Epidermal melanocyte (primary cell): ENCODE measurements around the gene ZNF414.
A peak's percentile ranks its signal among the peaks of the same experiment; 100 is the strongest.

Source experiments
- DNase-seq: peaks from one replicate; pipeline ENCODE4 v3.0.0; 2011; ENCODE audit warnings: low spot score; ENCODE audit not compliant: insufficient read length

ZNF414 gene

DNA sequence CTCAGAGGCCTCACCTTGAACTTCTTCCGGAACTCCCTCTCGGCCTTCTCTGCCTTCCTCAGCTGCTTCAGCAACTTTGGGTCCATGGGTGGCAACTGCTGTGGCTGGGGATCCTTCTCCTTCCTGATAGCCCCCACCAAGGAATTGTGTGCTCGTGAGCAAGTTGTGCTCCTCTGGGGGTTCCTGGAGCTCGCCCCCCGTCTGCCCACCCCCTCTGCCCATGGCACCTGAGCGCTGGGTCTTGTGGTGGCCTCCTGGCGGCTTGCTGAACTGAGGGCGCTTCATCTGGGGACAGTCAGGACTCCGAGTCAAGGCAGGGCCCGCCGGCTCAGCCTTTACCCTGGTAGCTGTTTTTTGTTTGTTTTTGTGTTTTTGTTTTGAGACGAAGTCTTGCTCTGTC lies 23.1 kb downstream of the ZNF414 start:
- no peak for DNase-seq

GRCh38 chr19:8490395-8490760 lies 23.6 kb downstream of the ZNF414 start:
- no peak for DNase-seq

DNA sequence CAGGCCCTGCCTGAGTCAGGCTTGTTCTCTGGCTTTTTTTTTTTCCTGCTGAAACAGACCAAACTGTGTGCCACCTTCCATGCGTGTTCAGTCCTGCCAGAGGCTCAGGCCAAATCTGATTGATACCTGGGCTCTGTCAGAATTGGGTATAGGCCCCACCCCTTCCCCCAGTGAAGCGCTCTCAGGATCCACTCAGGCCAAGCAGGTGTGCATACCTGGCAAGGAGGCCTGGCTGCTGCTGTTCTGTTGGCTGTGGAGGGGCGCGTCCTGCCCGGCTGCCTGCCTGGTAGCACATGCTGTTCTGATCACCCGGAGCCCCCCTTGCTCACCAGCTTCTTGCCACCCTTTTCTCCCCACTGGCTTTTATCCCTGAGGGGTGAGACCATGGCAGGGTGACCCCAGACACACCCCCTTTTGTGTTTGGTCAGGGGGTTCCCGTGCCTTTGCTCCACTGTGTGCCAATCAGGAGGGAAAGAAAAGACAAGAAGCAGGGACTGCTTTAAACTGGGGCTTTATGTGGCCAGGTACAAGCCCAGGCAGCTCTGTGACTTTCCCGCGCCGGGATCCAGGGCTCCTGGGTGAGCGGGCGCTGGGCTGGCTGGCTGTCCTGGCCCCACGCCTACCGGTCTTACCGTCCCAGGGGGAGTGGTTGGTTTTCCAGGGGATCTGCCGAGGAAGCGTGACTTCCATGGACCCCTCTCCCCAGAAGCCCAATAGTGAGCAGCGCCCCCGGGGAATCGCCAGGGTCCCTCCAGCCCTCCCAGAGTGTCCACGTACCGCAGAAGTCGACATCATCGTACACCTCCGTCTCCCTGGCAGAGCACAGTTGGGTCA lies 24.2 kb downstream of the ZNF414 start:
- DNase-seq: no peak

GRCh38 chr19:8488365-8488764 lies 25.6 kb downstream of the ZNF414 start:
- no peak for DNase-seq

DNA sequence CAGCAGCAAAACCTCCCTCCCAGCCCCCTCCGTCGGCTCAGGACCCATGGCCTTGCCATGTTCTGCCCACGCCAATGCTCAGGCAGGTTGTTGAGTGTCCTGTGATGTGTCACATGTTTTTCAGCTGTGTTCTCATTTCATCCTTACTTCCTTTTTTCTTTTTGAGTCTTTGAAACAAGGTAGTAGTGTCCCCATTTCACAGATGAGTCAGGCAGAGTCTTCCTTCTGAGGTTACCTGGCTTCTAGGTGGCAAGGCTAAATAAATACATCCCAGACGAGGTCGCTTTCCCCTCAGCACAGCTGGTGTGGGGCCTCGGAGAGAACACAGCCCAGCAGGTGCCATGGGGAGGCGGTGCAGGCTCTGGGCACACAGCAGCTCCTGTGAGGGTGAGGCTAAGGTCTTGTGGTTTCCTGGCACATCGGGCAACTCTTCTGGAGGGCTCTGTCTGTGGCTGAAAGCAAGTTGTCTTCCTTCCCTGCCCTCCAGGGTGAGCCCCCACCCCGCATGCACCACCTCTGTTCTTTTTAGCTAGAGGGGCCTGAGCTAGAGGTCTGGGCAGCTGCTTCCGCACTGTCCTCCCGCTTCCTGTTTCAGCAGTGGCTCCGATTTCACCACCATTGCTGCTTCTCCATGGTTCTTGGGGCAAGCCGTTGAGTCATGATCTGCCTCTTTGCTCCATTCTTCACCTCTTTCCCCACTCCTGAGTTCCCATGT lies 26.7 kb downstream of the ZNF414 start:
- DNase-seq: no peak

- DNase-seq: no peak
These were observed 27.3 kb downstream of the ZNF414 start for GRCh38 chr19:8486661-8487136.

DNA sequence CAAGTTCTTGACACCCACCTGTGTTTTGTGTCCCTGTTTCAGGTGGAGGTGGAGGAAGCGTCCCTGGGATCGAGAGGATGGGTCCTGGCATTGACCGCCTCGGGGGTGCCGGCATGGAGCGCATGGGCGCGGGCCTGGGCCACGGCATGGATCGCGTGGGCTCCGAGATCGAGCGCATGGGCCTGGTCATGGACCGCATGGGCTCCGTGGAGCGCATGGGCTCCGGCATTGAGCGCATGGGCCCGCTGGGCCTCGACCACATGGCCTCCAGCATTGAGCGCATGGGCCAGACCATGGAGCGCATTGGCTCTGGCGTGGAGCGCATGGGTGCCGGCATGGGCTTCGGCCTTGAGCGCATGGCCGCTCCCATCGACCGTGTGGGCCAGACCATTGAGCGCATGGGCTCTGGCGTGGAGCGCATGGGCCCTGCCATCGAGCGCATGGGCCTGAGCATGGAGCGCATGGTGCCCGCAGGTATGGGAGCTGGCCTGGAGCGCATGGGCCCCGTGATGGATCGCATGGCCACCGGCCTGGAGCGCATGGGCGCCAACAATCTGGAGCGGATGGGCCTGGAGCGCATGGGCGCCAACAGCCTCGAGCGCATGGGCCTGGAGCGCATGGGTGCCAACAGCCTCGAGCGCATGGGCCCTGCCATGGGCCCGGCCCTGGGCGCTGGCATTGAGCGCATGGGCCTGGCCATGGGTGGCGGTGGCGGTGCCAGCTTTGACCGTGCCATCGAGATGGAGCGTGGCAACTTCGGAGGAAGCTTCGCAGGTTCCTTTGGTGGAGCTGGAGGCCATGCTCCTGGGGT lies 28.2 kb downstream of the ZNF414 start:
- DNase-seq: no peak

DNA sequence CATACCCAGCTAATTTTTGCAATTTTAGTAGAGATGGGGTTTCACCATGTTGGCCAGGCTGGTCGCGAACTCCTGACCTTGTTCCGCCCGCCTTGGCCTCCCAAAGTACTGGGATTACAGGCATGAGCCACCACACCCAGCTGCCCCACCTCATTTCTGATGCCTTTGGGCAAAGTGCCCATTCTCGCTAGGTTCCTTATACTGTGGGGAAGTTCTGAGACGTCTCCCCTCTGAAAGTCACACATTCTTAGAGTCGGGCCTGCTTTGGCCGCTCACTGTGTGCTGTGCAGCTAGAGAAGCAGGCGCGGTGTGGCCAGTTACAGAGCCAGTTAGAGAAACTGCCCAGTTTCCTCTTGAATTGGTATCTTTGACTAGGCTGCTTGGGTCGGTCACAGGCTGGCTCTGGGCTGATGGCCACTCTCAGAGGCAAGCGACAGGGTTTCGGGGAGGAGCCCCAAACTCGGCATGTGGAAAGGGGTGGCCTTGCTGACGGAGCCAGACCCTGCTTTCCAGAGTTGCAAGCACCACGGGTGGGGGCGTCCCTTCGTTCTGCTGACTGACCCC lies 29.6 kb downstream of the ZNF414 start:
- no peak for DNase-seq

- no peak for DNase-seq
These were observed 30.8 kb downstream of the ZNF414 start for GRCh38 chr19:8483165-8483564.

- DNase-seq: no peak
These were observed 31.3 kb downstream of the ZNF414 start for GRCh38 chr19:8482696-8483095.

- no peak for DNase-seq
These were observed 32.4 kb downstream of the ZNF414 start for GRCh38 chr19:8481616-8482015.

DNA sequence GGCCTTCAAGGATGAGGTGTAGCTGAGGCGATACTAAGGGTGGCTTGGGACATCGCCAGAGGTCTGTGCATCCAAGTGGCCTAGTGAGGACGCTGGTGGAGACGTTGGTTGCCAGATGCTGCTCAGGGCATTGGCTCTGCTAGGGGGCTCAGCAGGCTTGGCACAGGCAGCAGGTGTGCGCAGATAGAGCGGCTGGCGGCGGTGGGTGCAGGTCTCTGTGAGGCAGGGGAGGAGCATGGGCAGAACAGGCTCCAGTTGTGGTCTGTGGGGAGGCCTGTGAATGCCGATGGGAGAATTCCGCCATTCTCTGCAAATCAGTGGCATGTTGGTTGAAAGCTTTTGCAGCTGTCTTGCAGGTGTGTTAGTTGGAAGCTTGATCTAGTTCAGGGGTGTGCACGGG lies 32.8 kb downstream of the ZNF414 start:
- no peak for DNase-seq

- no peak for DNase-seq
These were observed 35.4 kb downstream of the ZNF414 start for GRCh38 chr19:8478598-8478997.

GRCh38 chr19:8477889-8478288 lies 36.1 kb downstream of the ZNF414 start:
- no peak for DNase-seq

- no peak for DNase-seq
These were observed 37.4 kb downstream of the ZNF414 start for GRCh38 chr19:8476524-8476923.

DNA sequence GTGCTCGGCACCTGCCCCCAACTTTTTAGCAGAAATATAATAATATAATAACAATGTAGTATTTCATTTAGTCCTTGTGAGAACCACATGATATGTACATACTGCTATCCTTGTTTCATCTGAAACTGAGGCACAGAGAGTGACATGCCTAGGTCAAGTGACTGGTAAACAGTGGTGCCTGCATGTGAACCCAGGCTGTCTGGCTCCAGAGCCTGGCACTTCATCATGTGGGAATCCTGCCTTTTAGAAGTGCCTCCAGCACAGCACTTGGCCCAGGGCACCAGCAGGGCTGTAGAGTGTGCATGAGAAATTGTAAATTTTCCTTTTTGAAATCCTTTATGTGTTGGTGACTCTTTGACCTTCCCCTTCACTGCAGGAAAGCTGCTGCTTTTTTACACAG lies 39.0 kb downstream of the ZNF414 start:
- peak; percentile 57 for DNase-seq

- no peak for DNase-seq
These were observed 40.1 kb downstream of the ZNF414 start for GRCh38 chr19:8473648-8474476.

DNA sequence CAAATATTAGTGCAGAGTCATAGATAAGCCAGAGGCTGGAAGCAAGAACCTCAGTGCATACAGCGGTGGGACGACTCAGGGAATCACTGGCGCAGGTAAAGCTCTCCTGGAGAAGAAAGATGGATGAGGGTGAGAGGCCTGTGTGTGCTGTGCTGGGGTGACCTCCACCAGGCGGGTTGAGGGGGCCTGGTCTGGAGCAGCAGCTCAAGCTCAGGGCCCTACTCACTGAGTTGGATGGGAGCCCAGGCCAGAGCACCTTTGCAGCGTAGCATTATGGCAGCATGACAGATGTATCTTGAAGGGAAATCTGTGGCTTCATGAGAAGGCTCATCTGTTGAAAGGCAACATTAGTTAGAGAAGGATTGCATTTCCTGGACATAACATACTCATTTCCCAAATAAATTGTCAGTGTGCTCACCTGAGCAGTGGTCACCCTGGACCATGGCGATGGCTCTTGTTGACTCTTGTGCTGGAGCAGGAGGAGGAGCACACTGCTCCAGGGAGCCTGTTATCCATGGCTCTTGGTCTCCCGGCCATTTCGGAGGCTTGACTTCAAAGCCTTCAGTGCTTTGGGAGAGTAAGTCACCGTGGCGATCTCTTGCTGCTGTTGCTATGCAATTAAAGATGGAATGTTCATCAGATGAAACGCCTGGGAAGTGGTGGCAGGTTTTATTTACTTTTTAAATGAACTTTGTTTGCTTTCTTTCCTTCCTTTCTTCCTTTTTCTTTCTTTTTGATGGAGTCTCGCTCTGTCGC lies 44.2 kb downstream of the ZNF414 start:
- no peak for DNase-seq

- DNase-seq: peak; percentile 43
These were observed 45.1 kb downstream of the ZNF414 start for GRCh38 chr19:8468761-8469373.

GRCh38 chr19:8468124-8468523 lies 45.8 kb downstream of the ZNF414 start:
- DNase-seq: no peak
